COLO829 (cell line): ENCODE measurements around the gene ADGRF3.
"Not testable (repeated sequence)": the region's sequence is repeated elsewhere in the genome, so short reads cannot be mapped to it uniquely, and the experiment has no call there.

Experiments used
- DNase-seq: peaks from one replicate; pipeline ENCODE4 v3.0.0; 2012; ENCODE audit warnings: low spot score

The ADGRF3 gene, protein sequence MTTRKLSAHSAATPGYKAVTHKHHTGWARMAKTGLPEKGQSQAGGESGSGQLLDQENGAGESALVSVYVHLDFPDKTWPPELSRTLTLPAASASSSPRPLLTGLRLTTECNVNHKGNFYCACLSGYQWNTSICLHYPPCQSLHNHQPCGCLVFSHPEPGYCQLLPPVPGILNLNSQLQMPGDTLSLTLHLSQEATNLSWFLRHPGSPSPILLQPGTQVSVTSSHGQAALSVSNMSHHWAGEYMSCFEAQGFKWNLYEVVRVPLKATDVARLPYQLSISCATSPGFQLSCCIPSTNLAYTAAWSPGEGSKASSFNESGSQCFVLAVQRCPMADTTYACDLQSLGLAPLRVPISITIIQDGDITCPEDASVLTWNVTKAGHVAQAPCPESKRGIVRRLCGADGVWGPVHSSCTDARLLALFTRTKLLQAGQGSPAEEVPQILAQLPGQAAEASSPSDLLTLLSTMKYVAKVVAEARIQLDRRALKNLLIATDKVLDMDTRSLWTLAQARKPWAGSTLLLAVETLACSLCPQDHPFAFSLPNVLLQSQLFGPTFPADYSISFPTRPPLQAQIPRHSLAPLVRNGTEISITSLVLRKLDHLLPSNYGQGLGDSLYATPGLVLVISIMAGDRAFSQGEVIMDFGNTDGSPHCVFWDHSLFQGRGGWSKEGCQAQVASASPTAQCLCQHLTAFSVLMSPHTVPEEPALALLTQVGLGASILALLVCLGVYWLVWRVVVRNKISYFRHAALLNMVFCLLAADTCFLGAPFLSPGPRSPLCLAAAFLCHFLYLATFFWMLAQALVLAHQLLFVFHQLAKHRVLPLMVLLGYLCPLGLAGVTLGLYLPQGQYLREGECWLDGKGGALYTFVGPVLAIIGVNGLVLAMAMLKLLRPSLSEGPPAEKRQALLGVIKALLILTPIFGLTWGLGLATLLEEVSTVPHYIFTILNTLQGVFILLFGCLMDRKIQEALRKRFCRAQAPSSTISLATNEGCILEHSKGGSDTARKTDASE

DNA sequence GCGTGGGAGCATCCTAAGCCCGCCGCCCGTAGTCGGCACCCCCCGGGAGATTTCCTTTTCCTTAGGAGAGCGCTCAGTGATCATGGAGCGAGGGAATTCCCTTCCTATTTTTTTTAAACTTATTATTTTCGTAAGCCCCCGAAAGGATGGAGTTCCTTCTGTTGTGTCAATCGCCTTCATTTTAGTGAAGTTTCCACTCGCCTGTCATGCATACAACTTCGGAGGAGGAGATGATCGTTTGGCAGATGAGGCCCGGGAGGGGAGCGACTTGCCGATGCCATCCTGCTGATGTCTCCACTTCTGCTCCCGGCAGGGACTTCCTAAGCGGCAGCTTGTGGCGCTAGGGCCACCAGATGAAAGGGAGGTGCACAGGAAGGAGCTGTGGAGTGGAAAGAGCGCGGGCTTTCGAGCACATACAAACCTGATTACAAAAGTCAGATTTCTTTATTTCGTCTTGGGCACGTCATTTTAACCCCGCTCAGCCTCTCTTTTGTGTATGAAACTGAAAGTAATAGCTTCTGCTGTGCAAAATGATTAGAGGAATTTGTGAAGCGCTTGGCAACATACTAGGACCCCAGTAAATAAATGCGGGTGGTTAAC is at the start of gene ADGRF3:
TSS of gene ADGRF3 (minus strand) at position 336 of the 600 bp plus-strand sequence. CDS start 555 bp downstream, outside the sequence.
- no peak for DNase-seq

DNA sequence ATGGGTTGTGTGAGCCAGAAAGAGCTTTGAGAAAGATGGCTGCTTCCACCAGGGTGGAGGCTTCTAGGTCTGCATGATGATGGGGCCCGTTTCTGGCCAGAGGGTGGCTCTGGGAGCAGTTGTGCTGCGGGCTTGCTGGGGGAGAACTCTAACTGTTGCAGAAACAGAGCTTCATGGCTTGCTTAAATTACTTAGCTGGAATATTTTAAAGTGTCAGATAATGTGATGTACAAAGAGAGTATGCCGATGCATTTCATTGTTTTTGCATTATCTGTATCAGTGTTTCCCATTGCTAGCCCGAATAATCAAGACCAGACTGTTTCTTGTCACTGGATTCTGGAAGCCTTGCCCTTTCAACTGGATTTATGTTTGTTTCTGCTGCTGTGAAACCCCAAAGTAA is 48.8 kb upstream of the ADGRF3 start:
- no peak for DNase-seq

DNA sequence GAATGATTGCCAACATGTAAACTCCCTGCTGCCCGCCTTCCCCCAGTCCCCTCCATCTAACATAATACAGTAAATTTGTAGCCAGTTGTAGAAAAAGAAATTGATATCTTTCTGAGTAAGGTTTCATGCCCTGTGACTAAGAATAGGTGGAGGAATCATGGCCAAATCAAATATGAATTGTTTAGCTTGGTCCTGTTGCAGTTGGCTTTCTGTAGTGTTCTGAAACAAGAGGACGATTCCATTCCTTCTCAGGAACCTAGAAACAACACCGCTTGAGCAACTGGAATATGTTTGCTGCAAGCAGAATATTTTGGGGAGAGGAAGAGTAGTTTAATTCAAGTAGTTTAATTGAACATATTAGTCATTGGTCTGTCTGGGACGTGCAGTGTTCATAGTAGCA is 48.1 kb upstream of the ADGRF3 start:
- DNase-seq = no peak

DNA sequence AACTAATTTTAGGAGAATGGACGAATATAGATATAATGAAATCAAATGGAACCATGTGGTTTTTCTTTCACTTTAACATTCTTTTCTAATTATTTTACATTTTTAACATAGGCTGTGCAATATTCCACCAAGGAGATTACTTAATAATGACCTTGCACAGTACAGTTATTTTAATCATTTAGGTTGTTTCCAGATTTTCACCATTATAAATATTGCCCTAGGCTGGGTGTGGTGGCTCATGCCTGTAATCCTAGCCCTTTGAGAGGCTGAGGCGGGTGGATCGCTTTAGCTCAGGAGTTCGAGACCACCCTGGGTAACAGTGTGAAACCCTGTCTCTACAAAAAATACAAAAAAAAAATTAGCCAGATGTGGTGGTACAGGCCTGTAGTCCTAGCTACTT is 40.6 kb upstream of the ADGRF3 start:
- no peak for DNase-seq

DNA sequence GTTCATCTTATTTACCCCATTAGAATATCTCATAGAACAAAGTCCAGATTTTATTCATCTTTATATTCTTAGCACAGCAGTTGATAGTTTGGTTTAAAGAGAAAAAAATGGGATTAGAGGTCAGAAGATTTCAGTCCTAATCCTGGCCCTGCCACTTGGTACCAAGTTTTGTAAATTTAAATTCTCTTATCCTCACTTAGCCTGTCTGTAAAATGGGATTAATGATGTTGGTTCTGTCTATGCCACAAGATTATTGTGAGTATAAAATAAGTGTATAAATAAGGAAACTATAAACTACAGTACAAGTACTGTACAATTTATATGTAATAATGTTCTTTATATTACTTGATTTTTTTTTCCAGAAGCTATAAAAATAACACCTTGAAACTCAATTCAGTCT is 38.0 kb upstream of the ADGRF3 start:
- DNase-seq = no peak

DNA sequence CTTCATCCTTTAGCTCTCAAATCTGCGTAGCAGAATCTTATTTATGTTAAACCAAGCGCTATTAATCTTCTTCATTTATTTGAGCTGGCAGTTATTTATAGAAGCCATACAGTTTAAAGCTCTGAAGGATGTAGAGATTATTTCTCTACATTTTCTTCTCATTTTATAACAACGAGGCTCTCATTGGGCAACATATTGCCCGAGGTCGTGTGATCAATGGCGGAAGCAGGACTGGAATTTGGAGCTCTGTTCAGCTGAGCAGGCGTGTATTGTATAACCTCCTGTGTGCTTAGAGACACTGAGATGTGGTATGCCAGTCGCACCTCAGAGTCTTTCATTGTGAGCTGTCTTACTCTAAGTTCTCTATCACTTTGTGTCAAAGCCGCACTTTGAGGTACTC is 37.6 kb upstream of the ADGRF3 start:
- DNase-seq = peak; percentile 60

DNA sequence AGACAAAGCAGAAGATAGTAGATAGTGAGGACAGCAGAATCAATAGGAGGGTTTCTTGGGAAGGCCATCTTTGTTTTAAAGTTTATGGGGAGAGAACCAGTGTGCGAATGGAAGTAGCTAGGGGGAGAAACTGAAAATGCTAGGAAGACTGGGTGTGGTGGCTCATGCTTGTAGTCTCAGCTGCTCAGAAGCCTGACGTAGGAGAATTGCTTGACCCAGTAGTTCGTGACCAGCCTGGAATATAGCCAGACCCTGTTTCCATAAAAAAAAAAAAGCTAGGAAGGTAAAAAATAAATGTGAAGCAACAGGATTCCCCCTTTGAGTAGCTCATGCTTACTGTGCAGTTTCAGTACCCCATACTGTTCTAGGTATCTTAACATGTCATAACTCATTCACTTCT is 36.0 kb upstream of the ADGRF3 start:
- no peak for DNase-seq

DNA sequence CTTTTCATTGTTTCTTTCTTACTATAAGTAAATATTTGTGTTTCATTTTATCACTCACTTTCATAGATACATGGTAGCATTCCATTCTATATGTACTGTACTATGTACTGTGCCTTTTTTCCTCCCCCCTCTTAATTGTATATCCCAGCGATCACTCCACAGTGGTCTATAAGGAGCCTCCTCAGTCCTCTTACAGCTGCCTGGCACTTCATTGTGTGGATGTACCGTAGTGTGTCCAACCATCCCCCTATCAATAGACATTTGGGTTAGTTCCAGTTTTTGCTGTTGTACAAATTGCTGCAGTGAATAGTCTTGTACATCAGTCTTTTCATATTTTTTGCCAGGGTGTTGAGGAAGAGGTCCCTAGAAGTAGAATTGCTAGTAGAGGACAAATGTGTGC is 33.7 kb upstream of the ADGRF3 start:
- DNase-seq = no peak

DNA sequence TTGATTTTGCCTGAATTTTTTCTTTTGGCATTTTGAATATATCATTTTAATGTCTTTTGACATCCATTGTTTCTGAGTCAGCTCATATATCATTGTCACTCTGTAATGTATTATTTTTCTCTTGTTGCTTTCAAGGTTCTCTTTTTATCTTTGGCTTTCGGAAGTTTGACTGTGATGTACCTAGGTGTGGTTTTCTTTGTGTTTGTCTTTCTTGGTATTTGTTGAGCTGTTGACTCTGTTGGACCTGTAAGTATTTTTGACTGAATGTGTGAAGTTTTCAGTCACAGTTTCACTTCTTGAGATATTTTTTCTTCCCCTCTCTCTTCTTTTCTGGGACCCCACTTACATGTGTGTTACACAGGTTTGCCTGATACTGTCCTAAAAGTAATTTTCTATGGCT is 30.2 kb upstream of the ADGRF3 start:
- DNase-seq = no peak

DNA sequence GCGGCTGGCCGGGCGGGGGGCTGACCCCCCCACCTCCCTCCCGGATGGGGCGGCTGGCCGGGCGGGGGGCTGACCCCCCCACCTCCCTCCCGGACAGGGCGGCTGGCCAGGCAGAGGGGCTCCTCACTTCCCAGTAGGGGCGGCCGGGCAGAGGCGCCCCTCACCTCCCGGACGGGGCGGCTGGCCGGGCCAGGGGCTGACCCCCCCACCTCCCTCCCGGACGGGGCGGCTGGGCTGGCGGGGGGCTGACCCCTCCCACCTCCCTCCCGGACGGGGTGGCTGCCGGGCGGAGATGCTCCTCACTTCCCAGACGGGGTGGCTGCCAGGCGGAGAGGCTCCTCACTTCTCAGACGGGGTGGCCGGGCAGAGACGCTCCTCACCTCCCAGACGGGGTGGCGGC is 24.3 kb upstream of the ADGRF3 start:
- DNase-seq = not testable (repeated sequence)

DNA sequence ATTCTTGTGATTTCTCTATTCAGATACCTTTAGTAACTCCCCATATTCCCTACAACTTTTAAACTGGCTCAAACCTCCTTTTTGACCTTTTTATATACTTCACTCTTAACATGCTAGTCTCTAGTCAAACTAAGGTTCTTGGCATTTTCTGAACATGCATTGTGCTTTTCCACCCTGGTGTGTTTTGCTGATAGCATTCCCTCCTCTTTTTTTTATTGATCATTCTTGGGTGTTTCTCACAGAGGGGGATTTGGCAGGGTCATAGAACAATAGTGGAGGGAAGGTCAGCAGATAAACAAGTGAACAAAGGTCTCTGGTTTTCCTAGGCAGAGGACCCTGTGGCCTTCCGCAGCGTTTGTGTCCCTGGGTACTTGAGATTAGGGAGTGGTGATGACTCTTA is 23.1 kb upstream of the ADGRF3 start:
- DNase-seq = not testable (repeated sequence)

DNA sequence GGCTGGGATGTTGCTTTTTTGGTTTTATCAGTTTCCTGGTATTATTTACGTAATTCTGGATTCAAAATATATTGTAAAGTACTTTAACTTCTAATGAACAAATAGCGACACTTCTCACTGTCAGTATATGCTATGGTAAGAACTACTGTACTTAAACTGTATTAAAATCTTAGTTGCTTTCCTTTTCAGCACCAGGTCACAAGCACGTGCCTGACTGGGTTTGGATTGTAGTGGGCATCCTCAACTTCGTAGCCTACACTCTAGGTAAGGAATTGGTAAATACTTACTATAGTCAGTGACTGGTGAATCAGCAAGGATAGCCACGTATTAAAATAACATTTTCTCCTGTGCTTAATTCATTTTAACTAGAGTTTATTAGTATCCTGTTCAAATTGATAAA is 20.4 kb upstream of the ADGRF3 start:
- no peak for DNase-seq

DNA sequence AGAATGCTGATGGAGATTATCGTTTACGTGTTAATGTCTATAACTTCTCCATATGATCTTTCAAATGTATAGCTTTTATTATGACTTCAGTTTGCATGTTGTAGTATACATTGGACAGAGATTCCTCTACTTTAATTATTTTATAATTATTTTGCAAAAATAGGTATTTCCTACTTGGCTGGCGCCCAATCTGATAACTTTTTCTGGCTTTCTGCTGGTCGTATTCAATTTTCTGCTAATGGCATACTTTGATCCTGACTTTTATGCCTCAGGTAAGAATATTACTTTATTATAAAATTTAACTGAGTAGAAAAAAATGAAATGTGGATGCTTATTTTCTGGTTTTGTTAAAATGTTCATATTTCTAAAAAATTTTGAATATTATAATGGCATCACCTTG is 18.1 kb upstream of the ADGRF3 start:
- DNase-seq = no peak

DNA sequence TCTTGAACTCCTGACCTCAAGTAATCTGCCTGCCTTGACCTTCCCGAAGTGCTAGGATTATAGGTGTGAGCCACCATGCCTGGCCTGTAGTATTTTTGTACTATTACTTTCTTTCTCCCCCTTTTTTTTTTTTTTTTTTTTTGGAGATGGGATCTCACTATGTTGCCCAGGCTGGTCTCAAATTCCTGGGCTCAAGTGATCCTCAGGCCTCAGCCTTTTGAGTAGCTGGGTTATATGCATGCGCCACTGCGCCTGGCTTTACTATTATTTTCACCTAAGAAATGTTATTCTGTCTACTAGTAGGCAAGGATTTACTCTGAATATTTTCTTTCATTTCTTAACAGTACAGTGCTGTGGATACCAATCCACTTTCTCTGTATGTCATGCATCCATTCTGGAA is 17.4 kb upstream of the ADGRF3 start:
- no peak for DNase-seq

DNA sequence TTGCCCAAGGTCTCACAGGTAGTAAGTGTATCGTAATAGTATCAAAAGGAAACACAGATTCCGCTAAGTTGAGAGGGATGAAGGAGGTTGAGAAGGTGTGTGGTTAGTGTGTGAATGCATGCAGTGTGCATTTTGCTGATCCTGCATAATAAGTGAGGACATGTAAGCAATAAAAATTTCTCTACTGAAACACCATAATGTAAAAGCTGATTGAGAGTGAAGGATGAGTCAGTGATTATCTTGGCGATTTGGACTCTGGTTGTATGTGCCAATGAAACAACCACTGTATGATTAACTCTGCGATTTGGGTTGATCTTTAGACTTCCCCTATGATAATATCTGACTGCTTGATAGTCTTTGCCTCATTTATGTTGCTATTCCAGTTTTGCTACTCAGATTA is 16.7 kb upstream of the ADGRF3 start:
- peak; percentile 62 for DNase-seq

DNA sequence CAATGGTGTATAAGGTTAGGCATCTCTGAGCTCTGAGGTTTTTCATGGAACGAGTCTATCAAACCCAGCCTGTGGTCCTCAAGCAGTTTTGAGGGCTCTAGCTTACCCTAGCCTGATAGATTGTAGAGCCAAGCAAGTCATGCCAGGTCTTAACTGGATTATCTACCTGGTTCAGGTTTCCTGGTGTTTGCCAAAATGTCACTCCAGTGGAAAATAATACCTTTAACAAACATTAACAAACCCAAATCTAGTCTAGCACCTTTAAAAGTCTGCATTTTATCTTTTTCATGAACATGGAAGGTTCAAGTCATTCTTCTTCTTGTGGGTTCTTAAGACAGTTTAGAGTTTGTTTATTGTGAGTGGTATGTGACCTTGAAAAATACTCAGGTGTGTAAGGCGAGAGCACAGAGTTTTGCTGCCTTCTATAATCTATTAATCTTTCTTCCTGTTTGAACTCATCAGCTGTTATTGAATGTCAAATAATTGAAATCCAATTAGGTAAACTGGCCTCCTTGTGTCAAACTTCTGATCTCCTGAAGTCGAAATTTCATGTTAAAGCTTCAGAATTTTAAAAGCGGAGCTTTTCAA is 13.4 kb upstream of the ADGRF3 start:
- no peak for DNase-seq

DNA sequence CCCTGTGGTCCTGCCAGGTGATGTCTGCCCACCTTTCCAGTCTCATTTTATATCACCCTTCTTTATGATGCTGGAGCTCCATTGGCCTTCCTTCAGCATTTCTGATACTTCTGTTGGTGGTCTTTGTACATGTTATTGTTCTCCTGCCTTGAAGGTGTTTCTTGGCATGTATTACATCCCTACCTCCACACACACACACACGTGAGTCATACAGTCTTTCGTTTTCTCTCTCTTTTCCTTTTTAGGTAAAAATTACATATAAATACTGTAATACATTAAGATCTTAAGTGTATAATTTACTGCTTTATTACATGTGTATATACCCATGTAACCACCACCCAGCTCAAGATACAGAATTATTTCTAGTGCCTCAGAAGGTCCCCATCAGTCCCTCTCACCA is 10.2 kb upstream of the ADGRF3 start:
- DNase-seq = no peak

DNA sequence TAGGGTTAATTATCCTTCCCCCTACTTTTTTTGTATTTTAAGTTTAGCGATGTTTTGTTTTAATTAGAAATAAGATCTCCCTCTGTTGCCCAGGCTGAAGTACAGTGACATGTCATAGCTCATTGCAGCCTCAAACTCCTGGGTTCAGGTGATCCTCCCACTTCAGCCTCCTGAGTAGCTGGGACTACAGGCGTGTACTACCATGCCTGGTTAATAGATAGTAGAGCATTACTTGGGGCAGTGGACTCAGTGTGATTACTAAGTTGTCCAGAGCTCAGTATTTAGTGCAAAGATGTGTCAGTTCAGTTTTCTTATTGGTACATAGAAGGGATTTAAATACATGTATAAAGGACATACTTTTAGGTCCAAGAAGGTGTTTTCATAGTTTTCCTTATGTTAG is 9.5 kb upstream of the ADGRF3 start:
- DNase-seq = no peak

DNA sequence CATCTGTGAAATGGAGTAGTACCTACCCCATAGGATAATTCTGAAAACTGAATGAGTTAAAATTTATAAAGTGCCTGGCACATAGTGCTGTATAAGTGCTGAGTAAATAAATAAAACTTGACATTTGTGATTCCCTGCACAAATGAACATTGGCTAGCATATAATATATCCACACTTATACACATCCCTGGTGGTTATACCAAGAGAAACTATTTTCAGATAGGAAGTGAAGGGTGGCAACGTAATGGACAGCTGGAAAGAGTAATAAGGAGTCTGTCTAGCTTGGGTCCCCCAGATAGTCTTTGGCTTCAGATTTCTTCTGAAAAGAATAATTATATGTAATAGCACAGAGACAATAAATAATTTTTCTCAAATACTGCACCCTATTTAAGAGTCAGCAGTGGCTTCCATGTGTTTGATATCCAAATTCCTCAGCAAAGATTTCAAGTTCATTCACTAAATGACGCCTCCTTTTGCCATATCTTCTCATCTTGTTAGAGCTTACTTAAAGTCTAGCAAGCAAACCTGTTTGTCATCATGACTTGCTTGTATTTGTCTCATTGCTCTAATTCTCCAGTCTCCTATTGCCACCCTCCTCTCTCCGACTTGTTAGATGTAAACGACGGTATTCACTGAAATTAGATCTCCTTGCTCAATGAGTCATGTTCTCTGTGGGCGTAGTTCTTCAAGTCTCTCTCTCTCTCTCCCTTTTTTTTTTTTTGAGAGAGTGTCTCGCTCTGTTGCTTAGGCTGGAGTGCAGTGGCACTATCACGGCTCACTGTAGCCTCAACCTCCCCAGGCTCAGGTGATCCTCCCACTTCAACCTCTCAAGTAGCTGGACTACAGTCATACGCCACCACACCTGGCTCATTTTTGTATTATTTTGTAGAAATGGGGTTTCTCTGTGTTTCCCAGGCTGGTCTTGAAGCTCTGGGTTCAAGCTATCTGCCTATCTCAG is 8.7 kb upstream of the ADGRF3 start:
- peak; percentile 91 for DNase-seq

DNA sequence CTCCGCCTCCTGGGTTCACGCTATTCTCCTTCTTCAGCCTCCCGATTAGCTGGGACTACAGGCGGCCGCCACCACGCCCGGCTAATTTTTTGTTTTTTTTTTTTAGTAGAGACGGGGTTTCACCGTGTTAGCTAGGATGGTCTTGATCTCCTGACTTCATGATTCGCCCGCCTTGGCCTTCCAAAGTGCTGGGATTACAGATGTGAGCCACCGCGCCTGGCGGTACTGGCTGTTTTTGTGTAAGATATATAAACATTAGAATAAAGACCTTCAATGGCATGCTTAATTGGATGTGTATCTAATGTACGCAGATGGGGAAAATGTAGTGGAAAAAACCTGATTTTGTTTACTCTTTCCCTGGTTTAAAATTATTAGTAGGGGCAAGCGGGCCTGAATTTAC is 7.9 kb upstream of the ADGRF3 start:
- not testable (repeated sequence) for DNase-seq

DNA sequence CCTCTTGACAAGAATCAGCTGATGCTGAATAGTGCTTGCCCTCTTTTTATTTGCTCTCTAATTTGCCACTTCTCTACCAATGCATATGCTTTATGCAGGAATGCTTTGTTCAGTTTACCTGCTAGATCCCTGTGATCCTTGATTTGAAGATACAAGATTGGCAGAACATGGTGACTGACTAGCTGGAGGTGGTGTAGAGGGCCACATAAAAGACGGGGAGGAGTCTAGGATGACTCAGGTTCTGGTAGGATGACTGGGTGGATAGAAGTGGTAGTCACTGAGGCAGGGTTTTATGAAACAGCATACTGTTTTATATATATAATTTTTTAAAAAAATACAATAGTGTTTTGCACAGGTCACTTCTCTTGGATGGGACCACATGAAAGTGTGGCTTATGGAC is 6.3 kb upstream of the ADGRF3 start:
- DNase-seq = no peak
